Smooth muscle cell (in vitro differentiated cells): ENCODE measurements around the gene EIF4H. TPM values are rescaled to one million over a fixed set of nuclear protein-coding genes. Genes with fewer than 3 reads are reported as not detected.

Experiments used
- DNase-seq: peaks from one replicate; lab custom pipeline; 2025; ENCODE audit not compliant: unreplicated experiment; lab: John Stamatoyannopoulos, UW
- H2AFZ ChIP-seq: fragments of 200-600 bp; sonication (generic); 2 replicates; pipeline ENCODE4 v1.6.0; 2016; ENCODE audit warnings: antibody characterized with exemption, low read depth, mild to moderate bottlenecking
- H3F3A ChIP-seq: fragments of 200-600 bp; sonication (generic); 2 replicates; pipeline ENCODE4 v1.6.0; 2017; ENCODE audit warnings: antibody characterized with exemption, low read depth
- H3K27ac ChIP-seq: fragments of 200-600 bp; sonication (generic); 2 replicates; pipeline ENCODE4 v1.5.1; 2016; ENCODE audit warnings: low read depth, mild to moderate bottlenecking
- H3K27me3 ChIP-seq: fragments of 200-600 bp; sonication (generic); 2 replicates; pipeline ENCODE4 v1.6.1; 2016; ENCODE audit warnings: low read depth, mild to moderate bottlenecking
- H3K36me3 ChIP-seq: fragments of 200-600 bp; sonication (generic); 2 replicates; pipeline ENCODE4 v1.5.1; 2016; ENCODE audit warnings: low read depth
- H3K4me1 ChIP-seq: fragments of 200-600 bp; sonication (generic); 2 replicates; pipeline ENCODE4 v1.5.1; 2016; ENCODE audit warnings: low read depth
- H3K4me2 ChIP-seq: fragments of 200-600 bp; sonication (generic); 2 replicates; pipeline ENCODE4 v1.6.0; 2016; ENCODE audit warnings: mild to moderate bottlenecking
- H3K4me3 ChIP-seq: fragments of 200-600 bp; sonication (generic); 2 replicates; pipeline ENCODE4 v1.5.1; 2016; ENCODE audit warnings: mild to moderate bottlenecking
- H3K79me2 ChIP-seq: fragments of 200-600 bp; sonication (generic); 2 replicates; pipeline ENCODE4 v1.6.0; 2016; ENCODE audit warnings: low read depth, mild to moderate bottlenecking
- H3K9ac ChIP-seq: fragments of 200-600 bp; sonication (generic); 2 replicates; pipeline ENCODE4 v1.6.0; 2016; ENCODE audit warnings: low read depth
- H3K9me3 ChIP-seq: fragments of 200-600 bp; sonication (generic); replicated peaks from 2 replicates; pipeline ENCODE4 v1.5.1; 2016; ENCODE audit warnings: low read depth
- H4K20me1 ChIP-seq: fragments of 200-600 bp; sonication (generic); 2 replicates; pipeline ENCODE4 v1.6.0; 2016; ENCODE audit warnings: low read depth
- CTCF ChIP-seq: fragments of 200-600 bp; sonication (generic); IDR thresholded peaks from 2 replicates; pipeline ENCODE4 v1.5.1; 2017; ENCODE audit warnings: borderline replicate concordance, mild to moderate bottlenecking, antibody characterized with exemption; ENCODE audit not compliant: insufficient read depth, poor library complexity, severe bottlenecking
- WGBS: methylation state at CpG from one replicate; pipeline ENCODE4 v1.1.7; 2016; ENCODE audit warnings: low lambda C conversion rate; 5-methylcytosine and 5-hydroxymethylcytosine counted together
- polyA plus RNA-seq: library from polyadenylated mRNA; unstranded; fragments of >200 nt; fragmentation: Nextera tagmentation; extraction: Ambion mirVana; gene quantifications from 2 replicates; pipeline ENCODE4 v1.2.1, GENCODE V29; 2016
- total RNA-seq: library from RNA; depleted of rRNA; stranded (reverse); fragments of >200 nt; gene quantifications from 2 replicates; pipeline ENCODE4 v1.2.3, GENCODE V29; 2014

Gene EIF4H
- total and polyA plus RNA-seq, 2 experiments from 2014 or later, result 168 to 222 TPM

GRCh38 chr7:74221713-74222112 lies 47.6 kb downstream of the EIF4H start:
- no peak overlapping the region for H2AFZ ChIP-seq
- no peaks in the 10 kb centered on the region for H3K4me1 ChIP-seq
- H3K4me2 ChIP-seq, result no peak overlapping the region
- H3K4me3 ChIP-seq, result no peak overlapping the region
- no peaks in the 10 kb centered on the region for H3K79me2 ChIP-seq
- H3K27me3 ChIP-seq, result no peaks in the 10 kb centered on the region
- no peak for DNase-seq
- no peak overlapping the region for H3K27ac ChIP-seq
- H3K9ac ChIP-seq, result no peak overlapping the region
- no peaks in the 10 kb centered on the region for H3K36me3 ChIP-seq
- 99% methylated on average over 5 of the region's 11 CpGs for WGBS
- H4K20me1 ChIP-seq, result no peaks in the 10 kb centered on the region
- no peak for TF ChIP-seq CTCF
- H3F3A ChIP-seq, result no peaks in the 10 kb centered on the region
- no peaks in the 10 kb centered on the region for H3K9me3 ChIP-seq

- Histone ChIP-seq H3K79me2 (no peaks in the 10 kb centered on the region), H3K4me3 (no peak overlapping the region), H2AFZ (no peak overlapping the region), H3K27ac (no peak overlapping the region), H3K4me1 (no peaks in the 10 kb centered on the region), H3K4me2 (no peak overlapping the region), H3K36me3 (no peaks in the 10 kb centered on the region), H4K20me1 (no peaks in the 10 kb centered on the region), H3F3A (no peaks in the 10 kb centered on the region), H3K9ac (no peak overlapping the region), H3K9me3 (no peaks in the 10 kb centered on the region), H3K27me3 (no peaks in the 10 kb centered on the region)
- DNase-seq, result no peak
- 92% methylated on average over 17 of the region's 17 CpGs for WGBS
- no peak for TF ChIP-seq CTCF
Observed at GRCh38 chr7:74222851-74223710, 48.9 kb downstream of the EIF4H start.

GRCh38 chr7:74223711-74224510 lies 49.8 kb downstream of the EIF4H start:
- Histone ChIP-seq H2AFZ (no peak overlapping the region), H4K20me1 (no peaks in the 10 kb centered on the region), H3K9ac (no peak overlapping the region), H3K4me3 (no peak overlapping the region), H3K4me2 (no peak overlapping the region), H3K9me3 (no peaks in the 10 kb centered on the region), H3K79me2 (no peaks in the 10 kb centered on the region), H3F3A (no peaks in the 10 kb centered on the region), H3K36me3 (no peaks in the 10 kb centered on the region), H3K27ac (no peak overlapping the region), H3K27me3 (no peaks in the 10 kb centered on the region), H3K4me1 (no peaks in the 10 kb centered on the region)
- 95% methylated on average over 18 of the region's 18 CpGs for WGBS
- DNase-seq, result no peak
- TF ChIP-seq CTCF, result no peak
